Dermis microvascular lymphatic vessel endothelial cell (primary cell): Measurements from ENCODE around the gene ASB13. TPM values are rescaled to one million over a fixed set of nuclear protein-coding genes. Genes with fewer than 3 reads are reported as not detected.

Source experiments
- DNase-seq, 2 donors: peaks; one replicate each; pipeline versions ENCODE4 v3.0.0 to v3.0.0-alpha.2; 2010; ENCODE audit warnings: low read depth in 2 of 2
- total RNA-seq: library from RNA; depleted of rRNA; stranded (reverse); fragments of >200 nt; gene quantifications from 2 replicates; pipeline ENCODE4 v1.2.1, GENCODE V29; 2014

The ASB13 gene
- 18.1 and 33.3 TPM in 2 replicates for total RNA-seq

DNA sequence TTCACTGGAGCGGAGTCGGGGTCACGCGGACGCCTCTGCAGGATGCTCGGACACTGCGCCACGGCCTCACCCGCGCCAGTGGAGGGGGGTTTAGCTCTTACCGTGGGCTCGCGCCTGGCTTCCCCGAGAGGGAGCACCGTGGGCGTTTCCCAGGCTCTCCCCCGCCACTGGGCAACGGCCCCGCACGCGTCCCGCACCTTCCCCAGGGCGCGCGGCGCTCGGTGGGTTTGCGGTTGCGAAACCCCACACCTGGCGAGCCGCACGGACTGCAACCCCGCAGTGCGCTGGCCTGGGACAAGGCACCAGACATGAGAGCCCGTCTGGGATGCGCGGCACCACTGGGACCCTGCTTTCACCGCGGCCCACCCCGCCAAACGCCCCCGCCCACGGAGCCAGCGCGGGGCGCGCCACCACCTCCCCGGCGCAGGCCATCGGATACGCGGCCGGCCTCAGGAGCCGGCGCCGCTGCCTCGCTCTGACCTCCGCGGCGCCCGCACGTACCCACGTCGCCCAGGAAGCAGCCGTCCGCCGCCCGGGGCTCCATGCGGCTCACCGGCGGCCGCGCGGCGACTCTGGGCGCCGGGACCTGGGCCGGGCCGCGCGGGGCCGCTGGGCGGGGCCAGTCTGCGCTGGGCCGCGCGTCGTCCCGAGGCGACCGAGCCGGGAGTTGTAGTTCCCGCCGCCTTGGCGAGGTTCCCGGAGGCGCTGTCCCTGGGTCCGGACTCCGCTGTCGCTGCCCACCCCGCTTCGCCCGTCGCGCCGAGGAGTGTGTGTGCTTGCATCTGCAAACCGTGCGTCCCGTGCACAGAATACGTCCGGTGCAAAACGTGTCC is at the start of gene ASB13:
ASB13 (minus strand) TSS at position 588 of the 833 bp plus-strand sequence; CDS start at position 544, 44 bp downstream.
- DNase-seq: peak in 1 of 2 donors; percentile 58

DNA sequence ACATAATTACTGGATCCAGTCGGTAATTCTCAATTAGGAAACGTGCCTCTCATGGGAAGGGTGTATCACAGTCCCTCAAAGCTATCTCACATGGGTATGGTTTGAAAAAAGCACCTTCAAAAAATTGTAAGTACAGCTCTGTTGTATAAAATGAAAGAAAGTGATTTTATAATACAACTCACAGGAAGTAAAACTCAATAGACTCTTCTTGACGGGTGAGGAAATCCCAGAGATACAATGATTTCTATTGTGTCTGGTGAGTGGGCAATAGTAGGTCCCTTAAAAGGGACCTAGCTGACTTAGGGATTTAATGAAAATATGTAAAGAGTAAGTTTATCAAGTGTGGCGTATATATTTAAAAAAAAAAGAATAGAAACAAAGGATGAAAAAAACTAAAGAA is 45.2 kb upstream of the ASB13 start:
- peak in 1 of 2 donors; percentile 13 for DNase-seq

- no peak for DNase-seq
Measured at GRCh38 chr10:5710859-5711258, 44.5 kb upstream of the ASB13 start.

DNA sequence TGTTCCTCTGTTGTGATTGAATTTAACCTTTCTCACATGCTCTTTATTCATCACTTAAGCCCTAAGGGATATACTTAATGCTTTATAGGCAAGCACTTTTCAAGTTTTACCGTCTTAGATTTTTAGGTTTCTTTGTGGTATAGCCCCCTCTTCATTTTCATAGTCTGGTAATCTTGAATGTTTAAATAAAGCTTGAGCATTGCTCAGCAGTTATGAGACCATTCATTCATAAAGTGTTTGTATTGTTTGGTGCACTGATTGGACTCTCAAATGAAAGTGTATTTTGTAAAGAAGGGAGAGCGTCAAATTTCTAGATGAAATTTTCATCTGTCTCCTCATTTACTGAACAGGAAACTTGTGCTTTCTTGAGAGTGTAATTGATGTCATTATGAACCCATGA is 43.5 kb upstream of the ASB13 start:
- no peak for DNase-seq

DNA sequence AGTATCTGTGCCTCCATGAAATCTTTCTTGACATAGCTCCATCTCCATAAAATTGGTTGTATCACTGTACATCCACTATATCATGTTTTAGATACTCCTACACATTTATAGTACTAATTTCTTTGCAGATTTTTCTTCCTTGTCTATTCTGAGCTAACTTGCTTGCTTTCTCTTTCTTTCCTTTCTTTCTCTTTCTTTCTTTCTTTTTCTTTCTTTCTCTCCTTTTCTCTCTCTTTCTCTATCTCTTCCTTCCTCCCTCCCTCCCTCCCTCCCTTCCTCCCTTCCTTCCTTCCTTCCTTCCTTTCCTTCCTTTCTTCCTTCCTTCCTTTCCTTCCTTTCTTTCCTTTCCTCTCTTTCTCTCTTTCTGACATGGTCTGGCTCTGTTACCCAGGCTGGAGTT is 42.0 kb upstream of the ASB13 start:
- DNase-seq: no peak

- DNase-seq: no peak
Measured at GRCh38 chr10:5698062-5698461, 31.7 kb upstream of the ASB13 start.

DNA sequence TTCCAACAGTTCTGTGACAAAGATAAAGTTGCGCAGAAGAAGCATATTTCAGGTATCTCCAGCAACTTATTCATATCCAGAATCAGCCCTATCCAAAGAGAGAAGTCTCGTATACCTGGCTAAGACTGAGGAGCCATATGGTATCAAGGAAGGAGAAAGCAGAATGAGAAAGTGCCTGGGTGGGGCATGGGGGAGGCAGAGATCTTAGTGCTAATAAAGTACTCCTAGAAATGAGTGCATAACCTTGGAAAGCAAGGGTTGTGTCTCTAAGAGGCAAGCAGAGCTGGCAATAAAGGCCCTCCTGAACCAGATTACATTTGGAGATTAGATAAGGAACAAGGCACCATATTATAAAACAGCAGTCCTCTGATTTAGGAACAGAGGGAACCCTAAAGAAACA is 30.9 kb upstream of the ASB13 start:
- DNase-seq: no peak

DNA sequence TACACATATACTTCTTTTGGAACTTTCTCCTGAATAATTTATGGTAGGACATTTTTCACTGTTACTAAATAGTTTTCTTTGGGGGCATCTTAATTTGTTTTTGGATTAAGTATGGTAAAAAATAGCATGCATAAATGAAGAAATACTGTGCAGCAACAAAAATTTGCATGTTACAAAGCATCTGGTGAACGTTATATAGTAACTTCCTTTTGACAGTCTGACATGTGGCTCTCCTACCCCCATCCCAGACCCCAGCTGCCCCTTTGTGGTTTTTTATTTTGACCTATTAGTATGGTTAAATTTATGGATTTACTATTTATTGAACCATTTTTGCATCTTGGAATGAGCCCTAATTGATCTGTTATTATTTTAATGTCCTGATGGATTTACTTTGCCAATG is 28.2 kb upstream of the ASB13 start:
- no peak for DNase-seq

GRCh38 chr10:5692461-5693358 is 26.3 kb upstream of the ASB13 start:
- peak in 1 of 2 donors; percentile 48 for DNase-seq

GRCh38 chr10:5691786-5692185 is 25.4 kb upstream of the ASB13 start:
- DNase-seq: no peak

DNA sequence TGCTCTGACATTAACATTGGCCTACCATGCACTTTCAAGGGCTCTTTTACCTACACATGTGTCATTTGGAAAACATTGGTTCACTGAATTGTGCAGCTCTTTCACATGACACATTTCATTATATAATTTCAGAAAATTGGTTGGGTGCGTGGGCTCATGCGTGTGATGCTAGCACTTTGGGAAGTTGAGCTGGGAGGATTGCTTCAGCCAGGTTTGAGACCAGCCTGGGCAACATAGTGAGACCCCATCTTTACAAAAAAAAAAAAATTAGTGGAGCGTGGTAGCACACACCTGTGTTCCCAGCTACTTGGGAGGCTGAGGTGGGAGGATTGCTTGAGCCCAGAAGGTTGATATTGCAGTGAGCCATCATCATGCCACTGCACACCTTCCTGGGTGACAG is 22.2 kb upstream of the ASB13 start:
- DNase-seq: no peak

DNA sequence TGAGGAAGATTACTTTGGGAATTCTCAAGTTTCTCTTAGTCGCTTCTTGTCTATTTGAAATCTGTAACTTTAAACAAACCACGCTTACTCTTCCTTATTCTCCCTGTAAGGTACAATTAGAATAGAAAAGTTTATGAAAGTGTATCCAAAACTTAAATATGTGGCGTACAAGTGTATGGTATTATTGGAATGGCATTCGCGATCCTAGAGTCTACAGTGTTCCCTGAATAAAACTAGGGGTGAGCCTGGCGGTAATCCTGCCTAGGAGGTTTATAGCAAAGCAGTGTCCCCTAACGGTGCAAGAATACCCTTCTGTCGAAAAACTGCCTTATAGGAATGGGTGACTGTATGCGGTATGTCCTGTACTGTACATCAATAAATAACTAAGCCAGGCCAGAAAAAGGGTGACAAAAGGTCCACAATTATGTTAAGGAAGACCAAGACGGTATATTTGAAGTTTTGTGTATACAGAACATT is 19.4 kb upstream of the ASB13 start:
- peak in 1 of 2 donors; percentile 36 for DNase-seq

GRCh38 chr10:5684971-5685763 is 18.8 kb upstream of the ASB13 start:
- DNase-seq: peak in 1 of 2 donors; percentile 75

DNA sequence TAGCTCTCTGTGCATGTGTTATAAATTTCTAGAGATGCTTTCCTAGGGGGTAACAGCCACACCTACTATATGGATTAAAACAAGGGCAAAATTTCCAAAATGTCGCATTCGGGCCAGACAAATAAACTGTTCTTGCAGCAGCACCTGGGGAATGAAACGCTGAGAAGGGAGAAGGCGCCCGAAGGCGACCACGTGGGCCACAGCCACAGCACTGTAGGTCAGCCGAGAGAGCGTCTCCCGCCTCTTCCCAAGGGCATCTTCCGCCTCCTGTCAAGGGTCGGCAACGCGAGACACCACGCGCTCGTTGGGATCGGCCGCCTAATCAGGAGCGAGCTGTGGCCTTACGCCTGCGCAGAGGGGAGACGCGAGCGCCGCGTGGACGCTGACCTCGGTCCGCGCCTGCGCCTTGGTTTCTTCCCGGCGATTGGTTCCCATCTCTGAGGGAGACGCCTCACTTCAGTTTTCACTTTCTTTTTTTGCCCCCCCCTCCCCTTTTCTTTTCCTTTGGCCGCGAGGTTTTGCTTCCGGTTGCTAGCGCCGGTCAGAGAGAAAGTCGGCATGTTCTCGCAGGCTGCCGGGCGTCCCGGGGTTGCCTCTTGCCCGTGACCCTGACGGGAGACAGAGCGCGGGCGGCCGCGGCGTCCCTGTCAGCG is 18.0 kb upstream of the ASB13 start, which contains the start of gene TASOR2:
TASOR2 (plus strand) TSS at position 521 of the 653 bp plus-strand sequence. CDS start 35,805 bp downstream, outside the sequence.
- peak; percentile 92 to 97 for DNase-seq

GRCh38 chr10:5683065-5683464 is 16.7 kb upstream of the ASB13 start:
- no peak for DNase-seq

GRCh38 chr10:5681930-5682329 is 15.5 kb upstream of the ASB13 start:
- DNase-seq: no peak

GRCh38 chr10:5679606-5680005 is 13.2 kb upstream of the ASB13 start:
- DNase-seq: no peak

DNA sequence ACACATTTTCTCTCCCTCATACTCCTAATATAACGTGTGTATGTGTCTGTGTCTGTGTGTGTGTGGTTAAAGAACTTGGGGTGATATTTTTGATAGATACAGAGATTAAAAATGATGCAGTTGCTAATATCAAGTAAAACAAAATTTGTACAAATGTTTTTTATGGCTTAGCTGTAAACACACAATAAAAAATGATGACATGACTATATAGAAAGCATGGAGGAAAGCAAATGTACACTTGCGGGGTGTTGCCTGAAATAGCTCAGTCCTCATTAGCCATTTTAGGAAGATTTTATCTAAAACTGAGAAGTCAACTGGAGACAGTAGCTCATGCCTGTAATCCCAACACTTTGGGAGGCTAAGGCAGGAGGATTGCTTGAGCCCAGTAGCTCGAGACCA is 12.6 kb upstream of the ASB13 start:
- no peak for DNase-seq

DNA sequence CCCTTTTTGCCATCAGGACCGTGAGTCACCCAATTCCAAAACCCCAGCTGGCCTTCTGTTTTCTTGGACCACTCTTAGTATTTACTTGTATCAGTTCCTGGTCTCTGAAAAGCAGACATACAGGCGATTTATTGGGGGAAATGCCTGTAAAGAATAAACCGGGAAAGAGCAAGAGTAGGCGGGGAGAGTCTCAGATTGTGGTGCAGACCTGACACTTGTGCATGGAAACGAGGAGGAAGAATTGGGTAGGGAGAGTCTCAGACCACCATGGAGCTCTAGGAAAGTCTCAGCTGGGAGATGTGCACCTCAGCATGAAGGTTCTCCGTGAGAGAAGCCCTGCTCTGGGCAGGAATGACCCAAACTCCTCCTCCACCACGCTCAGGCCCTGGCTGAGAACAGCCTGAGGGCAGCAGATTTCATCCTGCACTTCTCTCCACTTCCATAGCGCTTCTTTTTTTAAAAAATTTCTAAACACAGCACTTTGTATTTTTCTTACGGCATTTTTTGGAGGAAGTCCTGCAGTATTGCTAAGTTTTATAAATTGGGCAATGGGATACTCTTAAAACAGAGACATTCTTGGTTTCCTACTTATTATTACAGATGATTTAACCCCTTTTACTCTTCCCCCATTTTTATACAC is 12.1 kb upstream of the ASB13 start:
- no peak for DNase-seq

DNA sequence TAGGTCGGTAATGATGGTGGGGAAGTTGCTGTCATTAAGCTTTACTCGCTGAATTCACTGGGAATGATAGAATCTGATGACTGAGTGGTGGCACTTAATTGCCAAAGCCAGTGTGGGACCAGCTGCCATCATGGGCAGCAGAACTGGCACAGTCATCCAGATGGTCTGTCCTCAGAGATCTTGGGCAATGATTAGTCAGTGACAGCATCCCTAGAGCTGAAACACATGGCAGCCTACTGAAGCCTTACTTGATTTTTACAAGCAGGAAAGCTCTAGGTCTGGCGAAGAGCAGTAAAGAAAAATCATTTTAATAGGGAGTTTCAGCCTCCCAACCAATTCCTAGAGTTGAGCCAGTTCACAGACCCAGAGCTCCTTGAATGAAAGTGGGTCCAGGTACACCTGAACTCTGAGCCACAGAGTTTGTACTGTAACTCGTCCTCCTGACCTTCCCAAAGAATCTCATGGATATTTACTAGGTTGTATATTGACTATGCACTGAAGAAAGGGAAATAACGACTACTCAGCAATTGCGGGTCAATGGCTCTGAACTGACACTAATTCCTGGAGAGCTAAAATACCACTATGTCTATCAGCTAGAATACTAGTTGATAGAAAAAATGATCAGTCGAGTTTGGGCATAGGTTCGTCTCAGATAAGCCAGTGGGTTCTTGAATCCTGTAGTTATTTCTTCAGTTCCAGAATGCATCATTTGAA is 4.4 kb upstream of the ASB13 start:
- no peak for DNase-seq
